B cell (primary cell): ENCODE data around the gene ERC1. TPM values are rescaled to one million over a fixed set of nuclear protein-coding genes. Genes with fewer than 3 reads are reported as not detected.

Source experiments
- ATAC-seq: fragments of 200-7000 bp; cut with Tn5 transposase; one replicate; pipeline ENCODE4 v1.10.0; 2021; ENCODE audit warnings: low read depth, mild to moderate bottlenecking, moderate number of reproducible peaks, moderate library complexity
- CTCF ChIA-PET: fragments of 350-600 bp; sonication (Branson Sonifier 250); formaldehyde crosslinking; loops from one replicate; lab custom pipeline; 2021; ENCODE audit warnings: antibody characterized with exemption, inconsistent platforms; lab: Charles Lee
- POLR2A ChIA-PET: fragments of 350-600 bp; sonication (Branson Sonifier 250); formaldehyde crosslinking; loops from one replicate; lab custom pipeline; 2021; ENCODE audit warnings: antibody characterized with exemption; lab: Charles Lee
- DNase-seq: peaks from one replicate; pipeline ENCODE4 v3.0.0; 2013
- H2AFZ ChIP-seq: 2 replicates; pipeline ENCODE4 v1.6.1; 2012; ENCODE audit warnings: mild to moderate bottlenecking, low read depth, low read length; ENCODE audit not compliant: insufficient read depth, poor library complexity, severe bottlenecking
- H3K27ac ChIP-seq, 2 donors: 1 replicate in 1 of 2; 2 replicates in 1 of 2; pipeline ENCODE4 v1.5.1; 2012 to 2013; ENCODE audit warnings: low read length in 2 of 2, mild to moderate bottlenecking in 2 of 2, moderate library complexity in 1 of 2
- H3K27me3 ChIP-seq, 4 experiments: fragments of 200-600 bp in 1 of 4; sonication (generic) in 1 of 4; replicated peaks in 1 of 4; 1 replicate in 2 of 4; 2 replicates in 2 of 4; pipeline versions ENCODE4 v1.6.1 to v1.7.0; 2013 to 2016; ENCODE audit warnings: low read length in 3 of 4, mild to moderate bottlenecking in 2 of 4, mixed read lengths in 1 of 4, moderate library complexity in 1 of 4; ENCODE audit not compliant: insufficient read depth in 4 of 4, control insufficient read depth in 3 of 4; ENCODE audit errors: control extremely low read depth in 1 of 4
- H3K36me3 ChIP-seq, 2 experiments: replicated peaks in 1 of 2; 1 replicate in 1 of 2; 2 replicates in 1 of 2; pipeline versions ENCODE4 v1.6.1 to v1.7.1; 2013; ENCODE audit warnings: low read length in 1 of 2; ENCODE audit not compliant: insufficient read depth in 2 of 2, control insufficient read depth in 1 of 2; ENCODE audit errors: control extremely low read depth in 1 of 2, extremely low read depth in 1 of 2
- H3K4me1 ChIP-seq, 2 donors: fragments of 200-600 bp in 1 of 2; sonication (generic) in 1 of 2; 1 replicate in 1 of 2; 2 replicates in 1 of 2; pipeline versions ENCODE4 v1.5.1 to v1.6.1; 2013 to 2017; ENCODE audit warnings: low read length in 2 of 2; ENCODE audit not compliant: control insufficient read depth in 2 of 2, insufficient read depth in 2 of 2
- H3K4me2 ChIP-seq: replicated peaks from 2 replicates; pipeline ENCODE3; 2012; ENCODE audit warnings: mild to moderate bottlenecking, low read depth, low read length; ENCODE audit not compliant: poor library complexity, severe bottlenecking
- H3K4me3 ChIP-seq, 5 experiments: fragments of 200-600 bp in 1 of 5; sonication (generic) in 1 of 5; 1 replicate in 3 of 5; 2 replicates in 2 of 5; pipeline versions ENCODE4 v1.5.1 to v1.7.0; 2011 to 2016; ENCODE audit warnings: low read length in 4 of 5, mild to moderate bottlenecking in 4 of 5, low read depth in 2 of 5, control low read depth in 1 of 5, moderate library complexity in 1 of 5; ENCODE audit not compliant: insufficient read depth in 1 of 5; ENCODE audit errors: control extremely low read depth in 1 of 5, extremely low read depth in 1 of 5
- H3K79me2 ChIP-seq: fragments of 200-600 bp; sonication (generic); one replicate; pipeline ENCODE4 v1.6.0; 2016; ENCODE audit warnings: low read length; ENCODE audit not compliant: control insufficient read depth, insufficient read depth
- H3K9ac ChIP-seq: fragments of 200-600 bp; sonication (generic); 2 replicates; pipeline ENCODE4 v1.6.1; 2017; ENCODE audit warnings: mild to moderate bottlenecking, low read length, moderate library complexity
- H3K9me3 ChIP-seq, 3 donors: one replicate each; pipeline versions ENCODE4 v1.6.1 to v1.7.1; 2013; ENCODE audit warnings: low read length in 2 of 3; ENCODE audit not compliant: control insufficient read depth in 2 of 3, insufficient read depth in 1 of 3; ENCODE audit errors: control extremely low read depth in 1 of 3
- H4K20me1 ChIP-seq: 2 replicates; pipeline ENCODE4 v1.6.0; 2012; ENCODE audit warnings: mild to moderate bottlenecking, low read length; ENCODE audit not compliant: insufficient read depth, control insufficient read depth, poor library complexity, severe bottlenecking
- H3K27ac Mint-ChIP-seq: one replicate; pipeline ENCODE4 v1.8.0; 2021; ENCODE audit warnings: mixed read lengths
- H3K27me3 Mint-ChIP-seq: one replicate; pipeline ENCODE4 v1.8.0; 2021; ENCODE audit warnings: mixed read lengths
- H3K4me1 Mint-ChIP-seq: one replicate; pipeline ENCODE4 v1.8.0; 2021; ENCODE audit warnings: mixed read lengths
- H3K4me3 Mint-ChIP-seq: one replicate; pipeline ENCODE4 v1.8.0; 2021; ENCODE audit warnings: mixed read lengths
- H3K9me3 Mint-ChIP-seq: one replicate; pipeline ENCODE4 v1.8.0; 2022; ENCODE audit warnings: mixed read lengths; ENCODE audit not compliant: insufficient read depth
- CTCF ChIP-seq: fragments of 200-600 bp; IDR thresholded peaks from one replicate; pipeline ENCODE4 v1.8.0; 2022; ENCODE audit warnings: antibody characterized with exemption, mild to moderate bottlenecking
- EZH2 ChIP-seq: IDR thresholded peaks from 2 replicates; pipeline ENCODE4 v1.6.1; 2012; ENCODE audit warnings: borderline replicate concordance, low read depth, mild to moderate bottlenecking, moderate library complexity, low read length; ENCODE audit not compliant: insufficient read depth, poor library complexity, severe bottlenecking
- WGBS: methylation state at CpG from one replicate; pipeline ENCODE4 v1.1.5; 2013; ENCODE audit warnings: missing lambda C conversion rate; ENCODE audit not compliant: insufficient coverage; 5-methylcytosine and 5-hydroxymethylcytosine counted together
- intact Hi-C: fragments of 100-400 bp; cut with micrococcal nuclease; formaldehyde crosslinking; loops from one replicate; pipeline ENCODE4 v1.10.0; 2022
- polyA plus RNA-seq: library from polyadenylated mRNA; depleted of rRNA; stranded (reverse); fragments of >200 nt; gene quantifications from 2 replicates; pipeline ENCODE4 v1.2.3, GENCODE V29; 2012
- total RNA-seq, 2 donors: library from RNA; stranded (reverse); fragments of 120-200 nt in 1 of 2; gene quantifications; 1 replicate in 1 of 2; 2 replicates in 1 of 2; pipeline versions ENCODE4 v1.2.3 to v1.2.4, GENCODE V29; 2013 to 2022

The ERC1 gene
- total and polyA plus RNA-seq, 2 donors (not counting 1 experiment from before 2014, with no cell fraction given), result 4.0 to 77.6 TPM

- Mint-ChIP-seq H3K4me3 (no peak overlapping the region), H3K9me3 (peaks cover 18% of the 10 kb centered on the region), H3K4me1 (no peaks in the 10 kb centered on the region), H3K27ac (no peak overlapping the region), H3K27me3 (no peaks in the 10 kb centered on the region)
- POLR2A ChIA-PET, result no interaction called here
- intact Hi-C loops, result no loop called here
- H3K27me3 ChIP-seq, result no peaks in the 10 kb centered on the region
- ATAC-seq (no peak), DNase-seq (no peak)
- H3K4me3 ChIP-seq, result no peak overlapping the region
- H3K36me3 ChIP-seq, result no peaks in the 10 kb centered on the region
- no peak overlapping the region for H3K9ac ChIP-seq
- H2AFZ ChIP-seq, result no peak overlapping the region
- CTCF ChIA-PET, result no interaction called here
- H3K4me1 ChIP-seq, result no peaks in the 10 kb centered on the region
- TF ChIP-seq CTCF (no peak), EZH2 (no peak)
- no peak overlapping the region for H3K4me2 ChIP-seq
- no peak overlapping the region for H3K27ac ChIP-seq
- no CpG with 5 or more reads among the region's 2 CpGs for WGBS
- H4K20me1 ChIP-seq, result peaks cover 9% of the 10 kb centered on the region
- H3K79me2 ChIP-seq, result peaks cover 48% of the 10 kb centered on the region
- H3K9me3 ChIP-seq, result peaks cover 8 to 30% (median 26%) of the 10 kb centered on the region in 3 donors
Observed at GRCh38 chr12:1064317-1064716, 73.3 kb downstream of the ERC1 start.

GRCh38 chr12:1065629-1066028, 74.6 kb downstream of the ERC1 start:
- H3K4me2 ChIP-seq, result no peak overlapping the region
- intact Hi-C loops, result no loop called here
- no peak overlapping the region for H3K9ac ChIP-seq
- DNase-seq (no peak), ATAC-seq (no peak)
- H2AFZ ChIP-seq, result no peak overlapping the region
- H3K9me3 ChIP-seq, result peaks cover 5 to 29% (median 21%) of the 10 kb centered on the region in 3 donors
- no peak overlapping the region for H3K27ac ChIP-seq
- no peaks in the 10 kb centered on the region for H3K27me3 ChIP-seq
- Mint-ChIP-seq H3K4me1 (peaks cover 2% of the 10 kb centered on the region), H3K27me3 (no peaks in the 10 kb centered on the region), H3K9me3 (peaks cover 14% of the 10 kb centered on the region), H3K4me3 (no peak overlapping the region), H3K27ac (no peak overlapping the region)
- peaks cover 40% of the 10 kb centered on the region for H3K79me2 ChIP-seq
- H4K20me1 ChIP-seq, result peaks cover 9% of the 10 kb centered on the region
- H3K4me3 ChIP-seq, result no peak overlapping the region
- ChIA-PET CTCF (no interaction called here), POLR2A (no interaction called here)
- no peaks in the 10 kb centered on the region for H3K36me3 ChIP-seq
- WGBS, result 100% methylated on average over 1 of the region's 3 CpGs
- H3K4me1 ChIP-seq, result no peaks in the 10 kb centered on the region
- TF ChIP-seq CTCF (no peak), EZH2 (no peak)
